OCI-LY3 (cell line): ENCODE results near the gene ASIC2.

ENCODE experiments used
- H2AFZ ChIP-seq: fragments of 200-600, 300-600 bp; shearing (Covaris generic); 2 replicates; pipeline ENCODE4 v1.6.0; 2014; ENCODE audit warnings: antibody characterized with exemption, low read depth, low read length
- H3K27ac ChIP-seq: fragments of 200-600, 300-600 bp; sonication (generic); 2 replicates; pipeline ENCODE4 v1.5.1; 2014; ENCODE audit warnings: mild to moderate bottlenecking, low read length, moderate library complexity, mixed read lengths
- H3K27me3 ChIP-seq: fragments of 200-600, 300-600 bp; sonication (generic); 2 replicates; pipeline ENCODE4 v1.6.1; 2014; ENCODE audit warnings: low read depth, low read length, mixed read lengths
- H3K36me3 ChIP-seq: fragments of 200-600, 300-600 bp; sonication (generic); replicated peaks from 2 replicates; pipeline ENCODE3; 2014; ENCODE audit warnings: low read depth, low read length, mixed read lengths
- H3K4me1 ChIP-seq: fragments of 300-600, 200-600 bp; sonication (generic); 2 replicates; pipeline ENCODE4 v1.6.1; 2014; ENCODE audit warnings: low read length, mixed read lengths
- H3K4me2 ChIP-seq: fragments of 200-600, 300-600 bp; sonication (generic); 2 replicates; pipeline ENCODE4 v1.6.1; 2014; ENCODE audit warnings: low read length, mixed read lengths
- H3K4me3 ChIP-seq: fragments of 300-600, 200-600 bp; sonication (generic); 2 replicates; pipeline ENCODE4 v1.5.1; 2014; ENCODE audit warnings: antibody characterized with exemption, mild to moderate bottlenecking, low read length, moderate library complexity
- H3K79me2 ChIP-seq: fragments of 300-600, 200-600 bp; shearing (Covaris generic); 2 replicates; pipeline ENCODE4 v1.6.1; 2014; ENCODE audit warnings: mild to moderate bottlenecking, low read length, mixed read lengths
- H3K9ac ChIP-seq: fragments of 300-600, 200-600 bp; shearing (Covaris generic); 2 replicates; pipeline ENCODE4 v1.6.0; 2014; ENCODE audit warnings: mild to moderate bottlenecking, low read length, moderate library complexity
- H3K9me3 ChIP-seq: fragments of 200-600, 300-600 bp; shearing (Covaris generic); 2 replicates; pipeline ENCODE4 v1.6.1; 2014; ENCODE audit warnings: low read length, mixed read lengths; ENCODE audit not compliant: insufficient read depth
- H4K20me1 ChIP-seq: fragments of 200-600, 300-600 bp; sonication (generic); 2 replicates; pipeline ENCODE4 v1.6.1; 2016; ENCODE audit warnings: low read length, mixed read lengths; ENCODE audit not compliant: insufficient read depth
- CTCF ChIP-seq: fragments of 200-600, 300-600 bp; sonication (generic); IDR thresholded peaks from 2 replicates; pipeline ENCODE4 v1.5.1; 2014; ENCODE audit warnings: antibody characterized with exemption, low read length, low read depth
- EZH2phosphoT487 ChIP-seq: fragments of 200-600 bp; shearing (Covaris generic); IDR thresholded peaks from 2 replicates; pipeline ENCODE4 v1.6.1; 2018; ENCODE audit warnings: antibody characterized with exemption, mixed run types, low read depth

The ASIC2 gene

GRCh38 chr17:33201283-33201682 is 91.8 kb downstream of the ASIC2 start:
- Histone ChIP-seq H3K27ac (no peak overlapping the region), H3K4me2 (no peak overlapping the region), H3K4me1 (no peaks in the 10 kb centered on the region), H3K36me3 (no peaks in the 10 kb centered on the region), H3K4me3 (no peak overlapping the region), H3K27me3 (peaks cover 15% of the 10 kb centered on the region), H3K79me2 (no peaks in the 10 kb centered on the region), H4K20me1 (no peaks in the 10 kb centered on the region), H3K9me3 (no peaks in the 10 kb centered on the region), H2AFZ (no peak overlapping the region), H3K9ac (no peak overlapping the region)
- TF ChIP-seq CTCF (no peak), EZH2phosphoT487 (no peak)

- no peak overlapping the region for H3K4me2 ChIP-seq
- H4K20me1 ChIP-seq: no peaks in the 10 kb centered on the region
- H3K9ac ChIP-seq: no peak overlapping the region
- H3K27ac ChIP-seq: no peak overlapping the region
- H3K4me3 ChIP-seq: no peak overlapping the region
- no peaks in the 10 kb centered on the region for H3K4me1 ChIP-seq
- H3K9me3 ChIP-seq: no peaks in the 10 kb centered on the region
- no peak overlapping the region for H2AFZ ChIP-seq
- no peaks in the 10 kb centered on the region for H3K79me2 ChIP-seq
- peaks cover 9% of the 10 kb centered on the region for H3K27me3 ChIP-seq
- no peak for TF ChIP-seq CTCF
- no peak for TF ChIP-seq EZH2phosphoT487
- no peaks in the 10 kb centered on the region for H3K36me3 ChIP-seq
Measured at GRCh38 chr17:33200587-33200986, 92.5 kb downstream of the ASIC2 start.

- TF ChIP-seq CTCF (no peak), EZH2phosphoT487 (no peak)
- Histone ChIP-seq H2AFZ (no peak overlapping the region), H3K9ac (no peak overlapping the region), H3K4me1 (no peaks in the 10 kb centered on the region), H4K20me1 (no peaks in the 10 kb centered on the region), H3K79me2 (no peaks in the 10 kb centered on the region), H3K27me3 (peaks cover 11% of the 10 kb centered on the region), H3K4me2 (no peak overlapping the region), H3K36me3 (no peaks in the 10 kb centered on the region), H3K27ac (no peak overlapping the region), H3K9me3 (no peaks in the 10 kb centered on the region), H3K4me3 (no peak overlapping the region)
Measured at GRCh38 chr17:33199571-33200510, 93.3 kb downstream of the ASIC2 start.

GRCh38 chr17:33198954-33199353 is 94.1 kb downstream of the ASIC2 start:
- no peaks in the 10 kb centered on the region for H3K36me3 ChIP-seq
- no peaks in the 10 kb centered on the region for H4K20me1 ChIP-seq
- no peaks in the 10 kb centered on the region for H3K9me3 ChIP-seq
- TF ChIP-seq EZH2phosphoT487: no peak
- TF ChIP-seq CTCF: no peak
- no peaks in the 10 kb centered on the region for H3K4me1 ChIP-seq
- no peak overlapping the region for H3K4me3 ChIP-seq
- H3K4me2 ChIP-seq: no peak overlapping the region
- no peak overlapping the region for H3K27ac ChIP-seq
- no peaks in the 10 kb centered on the region for H3K79me2 ChIP-seq
- peaks cover 16% of the 10 kb centered on the region for H3K27me3 ChIP-seq
- H2AFZ ChIP-seq: no peak overlapping the region
- H3K9ac ChIP-seq: no peak overlapping the region
